Effector memory CD8-positive, alpha-beta T cell (primary cell): ENCODE measurements around the gene CTSW.

Experiments
- ATAC-seq: fragments of 150-1000 bp; cut with Tn5 transposase; replicated peaks from 2 replicates; pipeline ENCODE4 v1.10.0; 2021; ENCODE audit warnings: mild to moderate bottlenecking, moderate library complexity
- DNase-seq, 3 experiments: peaks; one replicate each; pipeline ENCODE4 v3.0.0; 2021
- H3K27ac Mint-ChIP-seq, 2 donors: one replicate each; pipeline ENCODE4 v1.8.0; 2022; ENCODE audit warnings: mild to moderate bottlenecking in 2 of 2, mixed read lengths in 2 of 2, moderate library complexity in 2 of 2
- H3K27me3 Mint-ChIP-seq, 2 donors: one replicate each; pipeline ENCODE4 v1.8.0; 2022; ENCODE audit warnings: mixed read lengths in 2 of 2
- H3K36me3 Mint-ChIP-seq: one replicate; pipeline ENCODE4 v1.8.0; 2022; ENCODE audit warnings: mild to moderate bottlenecking, moderate library complexity, mixed read lengths; ENCODE audit not compliant: insufficient read depth
- H3K4me1 Mint-ChIP-seq, 2 donors: one replicate each; pipeline ENCODE4 v1.8.0; 2022; ENCODE audit warnings: low read depth in 2 of 2, mixed read lengths in 2 of 2
- H3K4me3 Mint-ChIP-seq, 2 donors: one replicate each; pipeline ENCODE4 v1.8.0; 2022; ENCODE audit warnings: mild to moderate bottlenecking in 2 of 2, mixed read lengths in 2 of 2, moderate library complexity in 2 of 2
- H3K9me3 Mint-ChIP-seq, 2 donors: one replicate each; pipeline ENCODE4 v1.8.0; 2022; ENCODE audit warnings: mixed read lengths in 2 of 2

Gene CTSW

DNA sequence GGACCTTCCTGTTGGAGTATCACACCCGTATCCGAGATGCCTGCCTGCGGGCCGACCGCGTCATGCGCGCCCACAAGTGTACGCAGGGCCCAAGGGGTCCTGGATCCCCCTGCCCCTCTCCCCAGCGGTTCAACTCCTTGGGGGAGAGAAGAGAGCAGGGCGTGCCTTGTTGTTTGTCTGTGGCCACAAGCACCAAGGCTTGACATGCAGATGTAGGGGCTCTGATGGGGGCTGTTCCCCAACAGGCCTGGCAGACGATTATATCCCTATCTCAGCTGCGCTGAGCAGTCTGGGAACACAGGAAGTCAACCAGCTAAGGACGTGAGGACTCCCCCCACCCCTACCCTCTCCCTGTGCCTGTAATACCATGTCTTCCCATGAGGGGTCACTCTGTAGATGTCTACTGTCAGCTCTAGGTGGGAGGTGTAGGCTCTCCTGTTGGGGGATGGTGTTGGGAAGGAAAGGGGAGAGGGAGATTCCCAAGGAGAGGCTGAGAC is 28.5 kb upstream of the CTSW start:
- H3K27ac Mint-ChIP-seq = peak overlapping the region in 1 of 2 donors; percentile 78
- no peak for DNase-seq
- peaks cover 23 to 25% of the 10 kb centered on the region in 2 donors for H3K4me1 Mint-ChIP-seq
- peaks cover 58% of the 10 kb centered on the region for H3K36me3 Mint-ChIP-seq
- H3K27me3 Mint-ChIP-seq = no peaks in the 10 kb centered on the region
- no peaks in the 10 kb centered on the region for H3K9me3 Mint-ChIP-seq
- H3K4me3 Mint-ChIP-seq = no peak overlapping the region
- ATAC-seq = peak; percentile 22

DNA sequence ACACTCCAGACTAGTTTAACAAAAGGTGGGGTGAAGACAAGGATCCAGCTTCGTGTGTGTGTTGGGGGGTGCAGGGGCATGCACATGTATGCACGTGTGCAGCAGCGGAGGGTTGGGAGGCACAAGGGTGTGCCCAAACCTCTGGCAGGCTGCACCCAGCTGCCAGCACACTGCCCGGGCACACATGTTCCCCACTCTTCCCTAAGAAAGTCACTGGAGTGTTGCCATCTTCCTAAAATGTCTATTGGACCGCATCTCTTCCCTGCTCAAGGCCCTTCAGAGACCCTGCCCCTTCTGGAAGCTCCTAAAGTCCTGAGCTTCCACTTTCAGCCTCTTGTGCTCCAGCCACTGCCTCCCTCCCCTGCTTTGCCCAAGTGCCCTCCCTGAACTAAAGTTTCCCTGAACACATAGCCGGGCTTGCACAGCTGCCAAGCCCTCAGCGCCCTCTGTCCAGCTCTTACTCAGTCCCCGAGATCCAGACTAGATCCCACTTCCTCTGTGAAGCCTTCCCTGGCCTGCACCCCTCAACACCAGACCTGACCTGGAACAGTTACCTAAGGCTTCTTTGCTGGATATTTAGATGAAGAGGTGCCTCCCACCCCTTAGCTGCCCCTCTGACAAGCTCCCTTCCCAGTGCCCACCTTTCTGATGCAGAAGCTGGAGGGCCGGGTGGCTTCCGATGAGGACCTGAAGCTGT is 27.7 kb upstream of the CTSW start:
- Mint-ChIP-seq H3K4me3 (no peak overlapping the region), H3K36me3 (peaks cover 66% of the 10 kb centered on the region), H3K9me3 (no peaks in the 10 kb centered on the region), H3K27ac (peak overlapping the region in 1 of 2 donors; percentile 78), H3K27me3 (no peaks in the 10 kb centered on the region), H3K4me1 (peaks cover 31 to 33% of the 10 kb centered on the region in 2 donors)
- DNase-seq (no peak), ATAC-seq (no peak)

DNA sequence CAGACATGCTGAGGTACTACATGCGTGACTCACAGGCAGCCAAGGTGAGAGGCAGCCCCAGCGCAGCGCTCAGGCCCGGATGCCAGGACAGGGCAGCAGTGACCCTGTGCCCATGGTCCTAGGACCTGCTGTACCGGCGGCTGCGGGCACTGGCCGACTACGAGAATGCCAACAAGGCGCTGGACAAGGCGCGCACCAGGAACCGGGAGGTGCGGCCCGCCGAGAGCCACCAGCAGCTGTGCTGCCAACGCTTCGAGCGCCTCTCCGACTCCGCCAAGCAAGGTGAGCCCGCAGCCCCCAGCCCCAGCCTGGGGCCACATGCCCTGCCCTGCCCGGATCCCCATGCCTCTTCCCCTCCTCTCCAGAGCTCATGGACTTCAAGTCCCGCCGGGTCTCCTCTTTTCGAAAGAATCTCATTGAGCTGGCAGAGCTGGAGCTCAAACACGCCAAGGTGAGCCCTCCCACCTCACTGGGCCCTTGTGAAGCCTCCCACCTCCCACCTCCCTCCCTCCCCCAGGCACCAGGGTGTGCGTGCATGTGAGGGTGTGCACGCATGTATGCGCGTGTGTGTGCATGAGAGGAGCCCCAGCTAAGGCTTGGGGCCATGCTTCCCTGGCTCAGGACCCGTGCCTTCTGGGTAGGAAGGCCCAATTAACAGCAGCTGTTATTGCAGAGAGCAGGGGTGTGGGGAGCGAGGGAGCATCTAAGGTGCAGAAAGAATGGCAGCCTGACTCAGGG is 27.0 kb upstream of the CTSW start:
- Mint-ChIP-seq H3K27ac (no peak overlapping the region), H3K4me3 (no peak overlapping the region), H3K36me3 (peaks cover 73% of the 10 kb centered on the region), H3K9me3 (no peaks in the 10 kb centered on the region), H3K27me3 (no peaks in the 10 kb centered on the region), H3K4me1 (peaks cover 31 to 33% of the 10 kb centered on the region in 2 donors)
- DNase-seq = no peak
- ATAC-seq = no peak

DNA sequence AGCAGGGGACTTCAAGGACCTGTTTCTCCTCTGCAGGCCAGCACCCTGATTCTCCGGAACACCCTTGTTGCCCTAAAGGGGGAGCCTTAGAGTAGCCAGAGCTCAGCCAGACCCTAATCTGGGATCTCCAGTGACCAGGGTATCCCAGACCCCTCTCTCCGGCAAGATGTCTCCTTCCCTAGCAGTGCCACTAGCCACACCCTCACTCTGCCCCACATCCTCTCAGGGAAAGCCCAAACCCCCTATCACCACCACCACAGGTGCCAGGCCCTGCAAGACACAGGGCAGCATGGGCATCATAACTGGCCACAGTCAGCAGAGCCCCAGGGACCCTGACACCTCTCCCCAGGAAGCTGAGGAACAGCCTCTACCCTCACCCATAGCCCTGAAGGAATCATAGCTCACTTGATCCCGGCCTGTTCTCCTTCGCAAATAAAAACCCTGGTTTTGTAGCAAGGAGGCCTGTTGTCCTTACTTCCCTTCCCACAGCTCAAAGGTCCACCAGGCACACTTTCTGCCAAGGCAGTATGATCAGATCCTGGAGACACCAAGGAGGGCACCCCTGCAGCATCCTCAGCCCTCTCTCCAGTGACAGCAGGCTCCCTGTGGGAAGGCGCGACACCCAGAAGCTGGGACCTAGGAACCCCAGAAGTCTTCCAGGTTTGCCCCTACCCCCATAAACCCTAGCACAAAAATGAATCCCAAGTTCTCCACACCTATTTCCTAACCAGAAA is 26.2 kb upstream of the CTSW start:
- Mint-ChIP-seq H3K27me3 (no peaks in the 10 kb centered on the region), H3K27ac (peak overlapping the region in 1 of 2 donors; percentile 83), H3K36me3 (peaks cover 81% of the 10 kb centered on the region), H3K9me3 (no peaks in the 10 kb centered on the region), H3K4me1 (peaks cover 33 to 37% of the 10 kb centered on the region in 2 donors), H3K4me3 (no peak overlapping the region)
- DNase-seq (no peak), ATAC-seq (no peak)

DNA sequence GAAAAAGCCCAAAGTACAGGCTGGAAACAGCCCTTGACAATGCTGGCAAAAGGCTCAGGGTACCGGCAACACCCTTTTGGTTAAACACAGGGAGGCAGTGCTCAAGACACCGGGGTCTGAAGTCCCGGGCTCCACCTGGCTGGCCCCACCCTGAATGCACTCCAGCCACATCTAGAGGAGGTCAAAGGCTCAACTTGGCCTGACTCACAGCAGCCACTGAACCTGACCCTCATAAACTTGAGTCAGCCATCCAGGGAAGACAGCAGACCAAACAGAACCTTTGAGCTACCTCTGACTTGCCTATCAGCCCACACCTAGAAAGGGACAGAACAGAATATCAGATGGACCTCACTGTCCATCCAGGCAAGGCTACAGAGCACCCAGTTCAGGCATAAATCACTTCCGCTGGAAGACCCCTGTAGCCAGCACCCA is 25.5 kb upstream of the CTSW start:
- H3K27ac Mint-ChIP-seq = peak overlapping the region in 1 of 2 donors; percentile 83
- ATAC-seq (no peak), DNase-seq (no peak)
- H3K27me3 Mint-ChIP-seq = no peaks in the 10 kb centered on the region
- peaks cover 40 to 43% of the 10 kb centered on the region in 2 donors for H3K4me1 Mint-ChIP-seq
- peak overlapping the region; percentile 50 to 62 for H3K4me3 Mint-ChIP-seq
- H3K36me3 Mint-ChIP-seq = peaks cover 88% of the 10 kb centered on the region
- no peaks in the 10 kb centered on the region for H3K9me3 Mint-ChIP-seq

DNA sequence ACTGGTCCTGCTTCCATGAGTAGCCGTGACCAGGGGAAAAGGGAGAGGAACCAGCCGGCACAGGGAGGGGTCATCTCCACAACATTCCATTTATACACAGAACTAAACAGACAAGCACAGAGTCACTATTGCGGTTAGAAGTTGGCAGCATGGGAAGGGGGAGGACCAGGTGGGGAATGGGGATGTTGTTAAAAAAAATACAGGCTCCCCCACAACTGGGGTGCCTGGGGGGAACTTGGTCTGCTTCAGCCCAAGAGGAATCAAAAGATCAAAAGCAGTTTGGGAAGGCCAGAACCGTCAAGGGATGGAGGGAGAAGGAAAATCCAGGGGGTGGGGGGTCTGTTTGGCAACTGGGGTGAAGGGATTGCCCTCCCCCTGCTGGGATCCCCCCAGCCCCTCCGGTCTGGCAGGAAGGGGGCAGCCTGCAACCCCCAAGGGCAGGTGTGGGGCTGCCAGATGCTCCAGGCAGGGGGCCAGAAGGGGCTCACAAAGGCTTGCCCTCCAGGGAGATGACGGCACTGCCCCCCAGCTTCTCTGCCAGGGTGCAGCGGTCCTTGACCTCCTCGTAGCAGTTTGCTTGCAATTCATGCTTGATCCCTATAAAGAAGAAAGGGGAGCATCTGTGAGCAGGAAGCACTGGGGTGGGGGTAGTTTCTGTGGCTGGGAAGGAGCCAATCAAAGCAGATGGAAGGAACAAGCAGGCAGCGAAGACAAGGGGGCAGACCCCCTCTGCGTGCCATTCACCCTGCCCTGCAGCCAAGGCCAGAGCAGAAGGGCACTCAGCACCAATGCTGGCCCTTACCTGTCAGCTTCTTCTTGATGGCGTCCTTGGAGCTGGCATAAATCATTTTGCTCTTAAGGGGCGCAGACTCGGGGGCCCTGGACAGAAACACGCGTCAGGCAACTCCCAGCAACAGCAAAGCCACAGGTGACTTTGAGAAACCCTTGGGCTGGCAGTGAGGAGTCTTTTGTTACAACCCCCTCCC is 24.5 kb upstream of the CTSW start:
- DNase-seq = no peak
- peaks cover 47 to 49% of the 10 kb centered on the region in 2 donors for H3K4me1 Mint-ChIP-seq
- no peak overlapping the region for H3K27ac Mint-ChIP-seq
- peak overlapping the region; percentile 50 to 88 for H3K4me3 Mint-ChIP-seq
- no peaks in the 10 kb centered on the region for H3K27me3 Mint-ChIP-seq
- no peaks in the 10 kb centered on the region for H3K9me3 Mint-ChIP-seq
- peaks cover 93% of the 10 kb centered on the region for H3K36me3 Mint-ChIP-seq
- no peak for ATAC-seq

DNA sequence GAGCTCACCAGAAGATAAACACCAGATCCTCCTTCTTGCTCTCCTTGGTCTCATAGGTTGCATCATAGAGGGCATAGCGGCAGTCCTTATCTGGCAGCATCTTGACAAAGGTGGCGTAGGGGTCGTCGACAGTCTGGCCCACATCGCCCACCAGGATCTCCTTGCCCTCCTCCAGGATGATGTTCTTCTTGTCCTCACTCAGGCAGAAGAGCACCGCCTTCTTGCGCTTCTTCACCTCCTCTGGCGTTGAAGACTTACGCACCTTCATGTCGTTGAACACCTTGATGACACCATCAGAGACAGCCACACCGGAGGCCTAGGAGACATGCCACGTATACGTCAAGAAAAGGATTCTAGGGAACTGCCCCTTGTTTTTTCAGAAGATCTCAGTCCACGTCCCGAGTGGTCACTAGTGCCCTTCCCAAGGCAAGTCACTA is 23.7 kb upstream of the CTSW start:
- DNase-seq (no peak), ATAC-seq (no peak)
- no peaks in the 10 kb centered on the region for H3K27me3 Mint-ChIP-seq
- H3K27ac Mint-ChIP-seq = peak overlapping the region in 1 of 2 donors; percentile 92
- peaks cover 88% of the 10 kb centered on the region for H3K36me3 Mint-ChIP-seq
- H3K4me3 Mint-ChIP-seq = peak overlapping the region; percentile 88 to 94
- H3K4me1 Mint-ChIP-seq = peaks cover 52 to 55% of the 10 kb centered on the region in 2 donors
- H3K9me3 Mint-ChIP-seq = no peaks in the 10 kb centered on the region

DNA sequence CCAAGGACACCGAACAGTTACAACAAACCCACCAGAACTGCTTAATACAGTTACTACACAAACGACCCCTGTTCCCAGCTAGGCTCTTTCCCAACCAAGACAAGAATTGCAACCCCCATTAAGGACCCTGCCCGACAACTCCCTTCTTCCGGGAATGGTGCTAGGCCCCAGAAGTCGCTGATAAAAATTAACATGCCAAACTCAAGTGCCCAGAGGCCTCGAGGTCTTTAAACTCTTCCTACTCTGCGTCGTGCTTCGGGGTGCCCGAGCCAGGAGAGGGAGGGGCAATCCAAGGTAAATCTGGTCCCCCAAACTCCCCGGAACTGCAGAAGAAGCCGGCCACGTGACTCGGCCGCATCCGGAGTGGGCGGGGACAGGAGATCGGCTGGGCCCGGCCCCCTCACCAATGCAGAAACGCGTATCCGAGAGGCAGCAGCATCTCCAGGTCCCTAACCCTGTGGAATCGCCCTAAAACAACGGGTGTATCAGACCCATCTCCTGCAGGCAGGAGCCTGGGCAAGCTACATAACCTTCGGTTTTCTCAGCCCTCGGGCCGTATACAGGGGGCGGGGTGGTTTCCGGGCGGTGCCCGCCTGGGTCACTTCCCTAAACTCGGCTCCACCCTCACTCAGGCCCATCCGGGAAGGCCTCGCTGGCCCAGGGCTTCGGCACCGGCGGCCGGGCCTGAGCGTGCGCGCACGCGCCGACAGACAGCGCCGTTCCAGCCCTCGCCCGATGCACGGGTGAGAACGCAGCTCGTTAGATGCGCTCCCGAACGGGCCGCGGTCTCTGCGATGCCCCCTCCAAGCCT is 22.7 kb upstream of the CTSW start:
- DNase-seq = peak; percentile 79 to 81 (median 79)
- no peaks in the 10 kb centered on the region for H3K9me3 Mint-ChIP-seq
- H3K4me1 Mint-ChIP-seq = peaks cover 56 to 62% of the 10 kb centered on the region in 2 donors
- no peaks in the 10 kb centered on the region for H3K27me3 Mint-ChIP-seq
- peaks cover 80% of the 10 kb centered on the region for H3K36me3 Mint-ChIP-seq
- H3K27ac Mint-ChIP-seq = peak overlapping the region; percentile 89 to 92
- peak overlapping the region; percentile 88 to 94 for H3K4me3 Mint-ChIP-seq
- ATAC-seq = peak; percentile 9

DNA sequence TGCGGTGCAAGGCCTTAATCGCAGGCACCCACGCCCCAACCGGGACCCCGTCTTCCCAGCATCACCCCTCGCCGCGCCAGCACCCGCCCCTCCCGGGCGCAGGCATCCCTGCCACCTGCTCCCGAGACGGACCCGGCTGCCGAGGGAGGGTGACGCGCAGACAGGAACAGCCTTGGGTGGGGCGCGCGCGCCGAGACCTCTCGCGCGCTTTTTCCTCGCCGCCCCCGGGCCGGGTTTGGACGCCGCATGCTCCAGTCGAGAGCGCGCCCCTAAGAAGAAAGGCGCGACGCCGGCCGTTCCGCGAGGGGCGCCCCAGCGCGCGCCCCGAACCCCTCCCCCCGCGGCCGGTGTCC is 22.2 kb upstream of the CTSW start:
- no peaks in the 10 kb centered on the region for H3K27me3 Mint-ChIP-seq
- H3K4me3 Mint-ChIP-seq = peak overlapping the region; percentile 88 to 94
- H3K9me3 Mint-ChIP-seq = no peaks in the 10 kb centered on the region
- peak; percentile 65 to 74 (median 66) for DNase-seq
- peak overlapping the region in 1 of 2 donors; percentile 92 for H3K27ac Mint-ChIP-seq
- peaks cover 54 to 63% of the 10 kb centered on the region in 2 donors for H3K4me1 Mint-ChIP-seq
- no peak for ATAC-seq
- H3K36me3 Mint-ChIP-seq = peaks cover 77% of the 10 kb centered on the region

DNA sequence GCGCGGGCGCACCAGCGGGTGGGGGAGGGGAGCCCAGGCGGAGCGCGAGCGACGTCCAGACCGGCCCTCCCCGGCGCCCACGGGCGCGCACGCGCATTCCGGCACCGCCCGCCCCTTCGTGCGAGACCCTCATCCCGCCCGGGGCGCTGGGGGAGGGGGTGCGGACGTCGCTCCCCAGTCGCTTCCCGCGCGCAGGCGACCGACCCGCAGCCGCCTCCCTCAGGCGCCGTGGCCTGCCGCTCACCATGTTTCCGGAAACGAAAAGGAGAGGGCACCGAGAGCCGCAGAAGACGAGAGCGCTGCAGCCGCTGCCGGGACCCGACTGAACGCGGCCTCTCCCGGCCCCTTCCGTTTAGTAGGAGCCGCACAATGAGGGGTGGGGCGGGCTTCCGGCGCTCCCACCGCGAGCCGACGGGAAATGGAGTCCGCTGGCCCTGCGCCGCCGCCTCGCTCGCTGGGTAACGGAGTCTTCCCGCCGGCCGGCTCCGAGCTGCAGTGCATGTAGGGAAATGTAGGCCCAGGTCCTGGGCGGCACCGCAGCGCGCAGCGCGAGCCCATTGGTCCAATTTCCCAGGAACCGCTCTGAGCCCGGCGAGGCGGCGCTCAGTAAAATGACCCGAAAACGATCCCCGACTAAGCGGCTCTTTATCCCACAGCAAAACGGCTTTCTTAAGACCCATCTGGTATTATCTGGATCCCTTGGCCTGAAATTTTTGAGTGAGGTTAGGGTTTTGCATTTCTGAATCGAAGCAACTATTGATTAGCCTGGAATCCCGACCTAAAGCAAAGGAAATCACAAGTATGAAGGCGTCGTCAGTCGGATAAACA is 21.6 kb upstream of the CTSW start, which contains the start of gene CFL1:
CFL1 (minus strand) TSS at position 328 of the 828 bp plus-strand sequence; CDS start at position 247, 81 bp downstream.
- ATAC-seq = peak; percentile 62

DNA sequence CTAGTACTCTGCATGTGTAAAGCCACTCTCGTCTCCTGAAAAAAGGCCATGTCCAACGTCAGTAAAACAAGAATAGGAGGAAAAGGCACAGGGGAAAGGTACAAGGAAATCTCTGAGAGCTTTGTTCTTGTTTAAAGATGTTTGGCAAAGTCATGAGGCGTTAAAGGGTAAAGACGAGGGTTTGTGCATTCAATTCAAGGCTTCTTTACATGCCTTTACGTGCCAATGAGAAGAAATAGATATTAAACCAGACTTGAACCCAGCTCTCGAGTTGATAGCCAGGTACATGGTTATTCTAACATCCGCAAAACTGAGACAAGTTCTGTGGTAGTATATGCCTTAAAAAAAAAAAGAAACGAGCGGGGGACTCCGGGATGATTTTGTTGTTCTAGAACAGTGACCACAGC is 21.0 kb upstream of the CTSW start:
- peaks cover 80% of the 10 kb centered on the region for H3K36me3 Mint-ChIP-seq

More for the DNA sequence above, 21.6 kb upstream of the CTSW start, which contains the start of gene CFL1:
- Mint-ChIP-seq H3K4me3 (peak within 1 kb of the TSS; percentile 88 to 94), H3K4me1 (peaks cover 60 to 69% of the 10 kb centered on the region in 2 donors), H3K27me3 (no peaks in the 10 kb centered on the region), H3K9me3 (no peaks in the 10 kb centered on the region), H3K36me3 (peaks cover 80% of the 10 kb centered on the region), H3K27ac (peak within 1 kb of the TSS; percentile 79 to 92)
- peak; percentile 93 to 95 (median 94) for DNase-seq

More for the DNA sequence above, 21.0 kb upstream of the CTSW start:
- H3K4me1 Mint-ChIP-seq = peaks cover 57 to 69% of the 10 kb centered on the region in 2 donors
- peak overlapping the region; percentile 88 to 94 for H3K4me3 Mint-ChIP-seq
- no peaks in the 10 kb centered on the region for H3K9me3 Mint-ChIP-seq
- no peaks in the 10 kb centered on the region for H3K27me3 Mint-ChIP-seq
- DNase-seq = no peak
- H3K27ac Mint-ChIP-seq = peak overlapping the region; percentile 79 to 92
- ATAC-seq = no peak
